LHCN-M2 (cell line): ENCODE data around the gene ZP1. TPM values are rescaled to one million over a fixed set of nuclear protein-coding genes. Genes with fewer than 3 reads are reported as not detected.
"Not testable (repeated sequence)": the region's sequence is repeated elsewhere in the genome, so short reads cannot be mapped to it uniquely, and the experiment has no call there.

Source experiments
- DNase-seq: peaks from one replicate; pipeline ENCODE4 v3.0.0-alpha.2; 2012; ENCODE audit warnings: low read depth
- total RNA-seq: library from RNA; depleted of rRNA; stranded (reverse); fragments of >200 nt; gene quantifications from 2 replicates; pipeline ENCODE4 v1.2.3, GENCODE V29; 2014

Gene ZP1
- total RNA-seq, 1 experiment from 2014 or later, result 0.57 TPM

DNA sequence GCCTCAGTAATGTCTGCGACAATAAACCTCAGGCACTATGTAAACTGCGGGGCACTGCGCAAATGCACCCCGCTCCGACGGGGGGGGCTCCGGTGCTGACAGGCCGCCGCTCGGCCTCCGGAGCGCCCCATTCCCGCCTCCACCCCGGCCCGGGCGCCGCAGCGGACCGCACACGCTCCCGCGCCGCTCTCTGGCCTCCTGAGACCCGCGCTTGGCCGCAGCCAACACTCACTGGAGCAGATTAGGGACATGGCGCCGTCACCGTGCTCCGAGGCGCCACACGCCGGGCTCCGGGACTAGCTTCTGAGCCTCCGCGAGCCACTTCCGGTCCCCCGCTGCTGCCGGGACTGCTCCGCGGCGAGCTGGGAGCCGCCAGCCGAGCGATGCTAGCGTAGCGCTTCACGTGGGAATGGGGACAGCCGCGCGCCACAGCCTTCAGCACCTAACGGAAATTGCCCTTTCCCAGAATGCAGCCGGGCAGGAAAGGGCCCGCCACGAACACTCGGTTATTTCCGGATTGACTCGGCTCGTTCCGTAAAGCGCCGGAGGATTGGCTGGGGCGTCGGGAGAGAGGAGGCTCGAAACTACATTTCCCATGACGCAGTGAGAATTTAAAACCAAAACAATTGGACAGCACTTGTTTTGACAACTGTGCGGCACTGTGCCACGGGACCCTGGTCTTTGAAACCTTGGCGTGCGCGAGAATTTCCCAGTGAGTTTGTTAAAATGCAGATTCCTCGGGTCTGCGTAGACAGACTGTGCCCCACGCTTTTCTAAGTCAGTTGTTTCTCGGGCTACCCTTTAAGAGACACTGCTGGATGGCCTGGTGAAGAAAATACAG, 39.0 kb downstream of the ZP1 start, which contains the start of gene PRPF19:
TSS of gene PRPF19 (minus strand) at position 454 of the 841 bp plus-strand sequence. CDS start at position 251, 203 bp downstream.
- DNase-seq, result peak; percentile 95

DNA sequence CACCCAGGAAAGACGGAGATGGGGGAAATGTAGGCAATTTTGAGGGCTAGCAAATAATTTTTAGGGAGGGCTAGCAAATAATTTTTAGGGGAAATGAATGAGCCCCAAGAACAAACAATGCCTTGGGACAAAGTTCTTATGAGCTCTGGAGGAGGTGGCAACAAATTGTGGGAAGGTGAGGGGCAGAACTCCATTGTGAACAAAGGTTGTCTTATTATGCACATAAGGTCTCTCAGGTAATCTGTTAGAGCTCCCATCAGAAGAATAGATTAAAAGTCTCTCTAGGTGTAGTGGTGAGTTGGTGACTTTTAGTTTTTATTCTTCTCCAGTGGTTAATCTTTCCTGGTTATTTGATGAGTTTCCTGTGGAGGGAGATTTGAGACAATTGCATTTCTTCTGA, 41.5 kb downstream of the ZP1 start:
- no peak for DNase-seq

DNA sequence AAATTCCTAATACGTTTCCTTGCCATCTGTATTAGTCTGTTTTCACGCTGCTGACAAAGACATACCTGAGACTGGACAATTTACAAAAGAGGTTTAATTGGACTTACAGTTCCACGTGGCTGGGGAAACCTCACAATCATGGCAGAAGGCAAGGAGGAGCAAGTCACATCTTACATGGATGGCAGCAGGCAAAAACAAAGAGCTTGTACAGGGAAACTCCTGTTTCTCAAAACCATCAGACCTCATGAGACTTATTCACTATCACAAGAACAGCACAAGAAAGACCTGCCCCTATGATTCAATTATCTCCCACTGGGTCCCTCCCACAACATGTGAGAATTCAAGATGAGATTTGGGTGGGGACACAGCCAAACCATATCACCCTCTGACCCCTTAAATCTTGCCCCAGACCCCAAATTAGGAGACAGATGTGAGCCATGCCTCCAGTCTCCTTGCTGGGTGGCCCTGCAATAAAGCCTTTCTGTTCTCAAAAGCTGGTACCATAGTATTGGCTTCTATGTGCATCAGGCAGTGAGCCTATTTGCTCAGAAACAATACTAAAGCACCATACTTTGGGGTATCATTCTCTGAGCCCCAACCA, 42.4 kb downstream of the ZP1 start:
- DNase-seq, result not testable (repeated sequence)

DNA sequence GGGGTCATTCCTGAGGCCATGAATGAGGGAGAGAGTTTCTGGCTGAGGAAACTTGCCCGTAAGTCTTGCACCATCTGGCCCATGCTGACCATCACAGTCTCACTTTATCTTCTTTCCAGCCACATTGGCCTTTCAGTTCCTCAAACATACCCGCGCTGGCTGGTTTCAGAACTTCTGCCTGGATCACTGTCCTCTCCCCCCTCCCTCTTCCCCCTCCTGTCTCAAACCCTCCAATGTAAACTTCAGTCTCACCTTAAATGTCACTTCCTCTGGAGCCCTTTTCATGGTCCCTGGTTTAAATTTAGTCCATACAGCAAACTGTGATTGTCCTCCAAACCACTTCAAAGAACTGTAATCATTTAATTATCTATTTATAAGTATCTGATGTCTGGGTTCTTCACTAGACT, 42.9 kb downstream of the ZP1 start:
- DNase-seq, result no peak

DNA sequence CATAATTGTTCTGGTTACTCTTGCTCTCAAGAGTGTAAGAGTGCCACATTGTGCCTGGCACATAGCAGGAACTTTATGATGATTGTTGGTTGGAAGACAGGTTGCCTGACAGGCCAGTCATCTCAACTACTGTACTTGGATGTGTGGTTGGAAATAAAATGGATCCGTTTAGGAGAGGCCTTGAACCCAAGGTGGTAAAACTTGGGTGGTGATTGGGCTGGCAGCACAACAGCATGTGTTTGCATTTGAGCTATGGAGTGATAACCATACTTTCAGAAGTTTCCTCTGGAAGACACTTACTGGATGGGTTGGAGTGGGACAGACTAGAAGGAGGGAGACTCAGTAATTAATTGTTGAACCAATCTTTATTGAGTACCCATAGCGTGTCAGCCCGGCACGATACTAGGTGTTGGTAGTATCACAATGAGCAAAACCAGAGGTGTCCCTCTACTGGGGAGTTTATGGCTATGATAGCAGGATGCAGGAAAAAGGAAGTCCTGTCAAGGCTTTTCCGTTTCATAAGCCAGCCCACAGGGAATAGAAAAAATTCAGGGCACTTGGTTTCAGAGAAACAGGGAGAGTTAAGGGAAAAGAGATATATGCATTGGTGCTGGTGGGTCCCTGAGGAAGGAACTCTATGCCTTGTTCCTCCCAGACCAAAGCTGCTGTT, 43.5 kb downstream of the ZP1 start:
- DNase-seq, result no peak

DNA sequence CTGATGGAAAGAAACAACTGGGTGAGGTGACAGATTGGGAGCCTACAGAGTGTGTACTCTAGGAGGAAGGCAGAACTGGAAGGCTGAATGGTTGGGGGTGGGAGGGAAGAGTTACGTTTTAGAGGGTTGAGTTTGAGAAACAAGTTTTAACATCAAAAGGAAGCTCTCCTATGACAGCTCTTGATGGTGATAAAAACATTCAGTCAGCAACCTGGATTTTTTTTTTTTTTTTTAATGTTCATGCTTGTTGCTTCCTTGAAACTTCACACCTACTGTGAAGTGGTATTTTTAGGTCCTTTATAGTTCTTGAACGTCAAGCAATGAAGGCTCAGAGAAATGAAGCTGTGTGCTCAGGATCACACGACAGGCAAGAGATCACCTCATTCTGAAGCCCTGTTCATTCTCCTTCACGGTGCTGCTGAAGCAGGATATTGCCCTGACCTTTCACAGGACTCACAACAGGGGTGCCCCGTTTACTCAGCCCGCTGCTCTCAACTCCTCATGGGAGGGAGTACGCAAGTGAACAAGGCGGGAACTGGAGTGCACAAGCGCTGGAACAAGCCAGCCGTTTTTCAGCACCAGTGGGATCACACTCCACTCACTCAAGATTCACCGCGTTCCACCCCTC, 45.0 kb downstream of the ZP1 start:
- DNase-seq, result no peak

DNA sequence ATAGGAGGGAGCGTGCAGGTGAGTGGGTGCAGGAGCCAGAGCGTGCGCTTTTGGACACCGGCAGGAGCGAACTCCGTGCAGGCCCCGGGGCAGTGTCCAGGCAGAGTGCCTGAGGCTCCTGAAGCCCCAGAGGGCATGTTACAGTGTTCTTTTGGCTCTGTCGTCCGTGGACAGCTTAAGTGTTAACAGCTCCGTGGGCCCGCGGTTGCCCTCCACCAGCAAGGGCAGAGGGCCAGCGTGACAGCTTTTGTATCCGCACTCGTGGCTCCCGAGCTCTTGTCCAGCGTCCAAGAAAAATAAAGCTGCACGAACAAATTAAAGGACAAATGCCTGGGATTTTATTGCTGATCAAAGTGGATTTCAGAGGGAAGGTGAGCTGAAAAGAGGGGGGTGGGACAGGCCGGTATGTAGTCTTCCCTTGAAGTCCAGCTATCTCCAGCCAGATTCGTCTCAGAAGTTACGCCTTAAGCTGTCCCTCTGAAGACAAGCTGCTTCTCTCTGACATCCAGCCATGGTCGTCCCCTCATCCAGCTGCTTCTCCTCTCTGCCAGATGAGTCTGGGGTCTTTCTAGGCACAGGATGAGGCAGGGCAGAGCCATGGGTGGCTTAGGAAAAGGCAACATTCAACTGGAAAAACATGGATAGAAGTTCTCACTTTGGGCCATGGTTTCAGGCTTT, 45.6 kb downstream of the ZP1 start:
- DNase-seq, result no peak

DNA sequence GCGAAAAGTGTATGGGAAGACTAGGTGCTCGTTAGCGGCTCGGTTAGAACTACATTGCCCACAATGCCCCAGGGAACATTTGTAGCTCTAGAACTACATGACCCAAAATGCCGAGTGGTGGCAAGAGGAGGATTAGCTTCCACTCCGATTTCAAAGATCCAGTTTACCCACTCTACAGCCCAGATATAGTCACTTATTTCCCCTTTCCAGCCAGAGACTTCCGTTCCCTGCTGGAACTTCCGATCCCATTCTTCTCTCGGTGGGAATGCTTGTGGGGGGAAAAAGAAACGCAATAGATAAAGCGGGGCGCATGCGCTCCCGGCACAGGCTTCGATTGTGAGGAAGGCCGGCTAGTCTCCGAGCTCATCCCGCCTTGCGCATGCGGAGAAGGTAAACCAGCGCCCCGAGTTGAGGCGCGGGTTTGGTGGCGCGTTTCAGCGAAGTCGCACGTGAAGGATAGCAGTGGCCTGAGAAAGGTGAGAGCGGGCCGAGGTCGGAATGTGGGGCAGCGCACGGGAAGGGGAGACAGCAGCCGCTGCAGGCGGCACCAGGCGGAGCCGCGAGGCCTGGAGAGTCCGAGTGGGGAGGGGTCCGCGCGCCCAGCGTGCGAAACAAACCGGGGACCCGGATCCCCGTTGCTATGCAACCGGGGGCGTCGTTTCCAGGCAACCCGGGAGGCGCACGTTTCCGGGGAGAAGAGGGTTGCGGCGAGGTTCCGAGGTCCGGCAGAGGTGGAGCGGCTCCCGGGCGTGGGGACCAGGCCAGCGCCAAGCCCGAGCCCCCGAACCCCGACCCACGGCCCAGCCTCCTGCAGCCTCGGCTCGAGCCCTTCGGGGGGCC, 46.7 kb downstream of the ZP1 start, which contains the start of gene TMEM109:
TSS of gene TMEM109 (plus strand) at position 366 of the 840 bp plus-strand sequence. CDS start 5,536 bp downstream, outside the sequence.
- DNase-seq, result peak; percentile 90

DNA sequence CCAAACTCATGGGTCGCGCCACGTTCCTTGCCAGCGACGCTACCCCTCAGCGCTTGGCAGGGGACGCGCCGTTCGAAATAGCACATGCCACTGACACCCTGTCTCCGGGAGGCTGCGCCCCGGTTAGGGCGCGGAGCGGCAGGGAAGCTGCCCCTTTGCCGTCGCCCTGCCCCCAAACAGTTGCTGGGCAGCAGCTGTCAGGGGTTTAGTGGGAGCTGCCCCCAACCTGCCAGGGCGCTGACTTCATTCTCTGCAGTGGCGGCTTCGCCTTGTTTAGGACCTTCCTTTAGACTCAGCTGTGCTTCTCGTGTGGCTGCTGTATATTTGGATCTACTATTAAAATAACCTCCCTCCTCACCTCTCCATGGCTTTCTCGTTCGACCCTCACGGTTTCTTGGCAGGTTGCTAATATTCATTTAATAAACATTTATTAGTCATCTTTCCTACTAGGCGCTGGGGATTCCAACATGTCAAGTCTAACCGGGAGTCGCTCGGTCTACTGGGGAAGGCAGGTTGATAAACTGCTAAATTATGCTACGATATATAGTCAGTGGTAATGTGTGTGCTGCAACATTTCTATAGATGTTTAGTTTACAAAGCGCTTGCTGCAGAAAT, 47.4 kb downstream of the ZP1 start:
- peak; percentile 80 for DNase-seq

DNA sequence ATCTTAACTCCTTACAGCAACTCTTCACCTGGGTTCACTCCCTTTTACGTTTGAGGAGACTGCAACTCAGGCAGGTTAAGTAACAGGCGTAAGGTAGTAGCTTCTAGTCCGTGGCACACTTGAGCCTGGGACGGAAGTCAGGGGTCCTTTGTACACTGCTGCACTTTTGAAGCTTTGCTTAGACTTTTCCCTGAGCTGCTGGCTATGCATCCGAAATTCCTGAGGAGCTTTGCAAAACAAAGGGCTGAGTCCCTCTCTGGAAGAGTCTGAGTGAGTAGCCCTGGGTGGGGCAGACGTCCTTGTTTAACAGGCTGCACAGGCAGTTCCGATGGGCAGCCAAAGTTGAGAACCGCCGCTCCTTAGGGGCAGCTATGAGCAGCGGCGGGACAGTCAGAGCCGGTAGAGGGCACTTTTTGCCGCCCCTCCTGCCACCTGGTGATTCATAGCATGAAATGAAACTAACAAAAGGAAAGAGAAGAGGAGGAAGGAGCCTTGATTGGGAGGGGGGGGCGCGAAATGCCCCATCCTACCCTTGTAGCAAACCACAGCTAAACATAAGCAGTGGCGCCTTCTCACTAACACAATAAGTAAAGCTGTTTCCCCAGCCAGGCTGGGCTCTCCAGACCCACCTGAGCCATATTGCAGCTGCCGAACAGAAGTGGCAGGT, 48.0 kb downstream of the ZP1 start:
- DNase-seq, result peak; percentile 72

DNA sequence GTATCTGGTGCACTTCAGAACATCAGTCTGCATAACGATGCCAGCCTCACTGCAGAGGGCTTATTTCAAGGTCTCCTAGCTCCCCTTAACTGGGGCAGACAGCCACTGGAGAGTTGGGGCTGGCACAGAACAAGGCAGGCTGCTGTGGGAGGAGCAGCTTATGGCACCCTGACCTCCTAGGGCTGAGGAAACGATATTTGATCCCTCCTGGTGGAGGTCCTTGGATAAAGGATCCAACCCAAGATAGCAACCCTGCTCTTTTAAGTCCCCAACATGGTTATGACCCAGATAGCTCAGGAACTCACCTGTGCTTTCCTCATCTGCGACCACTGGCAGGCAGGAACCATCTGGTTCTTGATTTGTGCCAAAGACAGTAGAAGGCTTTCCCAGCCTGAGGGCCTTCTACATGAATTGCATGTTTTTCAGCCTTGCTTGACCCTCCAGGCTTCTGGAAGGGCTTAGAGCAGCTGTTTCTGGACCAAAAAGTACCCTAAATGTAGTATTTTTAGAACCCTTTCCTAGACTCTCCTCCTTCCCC, 49.4 kb downstream of the ZP1 start:
- DNase-seq, result no peak

DNA sequence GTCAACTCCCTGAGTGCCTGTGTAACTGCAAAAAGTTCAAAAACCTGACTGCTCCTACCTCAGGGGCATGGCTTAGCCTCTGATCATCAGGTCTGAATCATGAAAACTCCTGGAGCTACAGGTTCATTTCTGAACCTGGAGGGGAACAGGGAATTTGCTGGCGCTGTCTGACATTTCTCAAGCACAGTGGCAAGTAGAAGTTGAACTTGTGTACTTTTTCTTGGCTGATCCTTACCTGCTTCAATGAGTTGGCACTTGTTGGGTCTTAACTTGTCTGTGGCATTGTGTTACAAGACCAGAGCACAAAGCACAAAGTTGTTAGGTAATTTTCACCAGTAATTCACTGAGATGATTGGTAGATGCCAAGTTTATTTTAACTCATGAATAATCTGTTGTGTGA, 49.9 kb downstream of the ZP1 start:
- DNase-seq, result no peak

DNA sequence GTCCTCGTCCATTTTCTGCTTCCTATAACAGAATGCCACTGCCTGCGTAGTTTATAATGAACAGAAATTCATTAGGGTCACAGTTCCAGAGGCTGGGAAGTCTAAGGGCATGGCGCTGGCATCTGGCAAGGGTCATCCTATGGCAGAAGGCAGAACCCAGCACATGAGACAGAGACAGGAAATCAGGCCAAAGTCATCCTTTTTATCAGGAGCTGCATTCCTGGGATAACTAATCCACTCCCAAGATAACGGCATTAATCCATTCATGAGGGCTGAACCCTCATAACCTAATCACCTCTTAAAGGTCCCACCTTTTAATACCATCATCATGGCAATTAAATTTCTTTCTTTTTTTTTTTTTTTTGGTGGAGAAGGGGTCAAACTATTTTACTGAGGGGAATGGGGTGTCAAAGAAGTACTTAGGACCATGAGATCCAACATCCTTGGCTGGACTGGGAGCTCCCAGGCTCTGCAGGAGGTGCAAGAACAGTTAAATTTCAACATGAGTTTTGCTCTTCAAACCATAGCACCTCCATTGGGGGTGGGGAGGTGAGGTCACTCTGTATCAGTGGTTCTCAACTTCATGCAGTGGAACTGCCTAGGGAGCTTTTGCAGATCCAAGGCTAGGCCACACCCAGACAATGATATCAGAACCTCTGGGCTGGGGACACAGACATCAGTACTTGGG, 51.1 kb downstream of the ZP1 start:
- DNase-seq, result no peak

DNA sequence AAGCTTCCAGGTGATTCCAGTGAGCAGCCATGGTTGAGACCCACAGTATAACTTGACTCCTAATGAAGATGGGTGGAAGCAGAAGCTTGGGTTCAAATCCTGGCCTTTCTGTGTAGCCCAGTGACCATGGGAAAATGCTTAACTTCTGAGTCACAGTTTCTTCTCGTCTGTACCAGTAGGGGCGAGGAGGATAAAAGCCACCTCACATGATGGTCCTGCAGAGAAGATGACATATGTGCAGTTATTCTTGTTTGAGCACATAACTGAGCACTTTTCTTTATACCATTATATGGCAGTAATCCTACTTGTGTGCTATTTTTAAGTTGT, 51.6 kb downstream of the ZP1 start:
- DNase-seq, result peak; percentile 56

DNA sequence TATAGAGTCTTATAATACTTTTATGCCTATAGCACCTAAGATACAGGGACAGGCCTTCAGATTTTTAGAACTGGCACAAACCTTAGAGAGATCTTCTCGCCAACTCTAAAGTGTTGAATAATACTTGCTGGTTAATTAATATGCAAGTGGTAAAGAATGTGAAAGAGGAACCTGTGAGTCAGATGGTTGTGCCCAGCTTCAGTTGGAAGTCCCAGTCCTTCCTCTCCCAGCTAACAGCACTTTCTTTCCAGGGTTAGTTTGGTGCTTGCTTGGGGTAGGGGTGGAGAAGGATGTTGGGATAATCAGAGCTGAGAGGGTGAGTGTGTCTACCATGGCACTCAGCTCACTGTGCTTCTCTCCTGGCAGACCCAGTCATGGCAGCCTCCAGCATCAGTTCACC, 52.0 kb downstream of the ZP1 start:
- no peak for DNase-seq

DNA sequence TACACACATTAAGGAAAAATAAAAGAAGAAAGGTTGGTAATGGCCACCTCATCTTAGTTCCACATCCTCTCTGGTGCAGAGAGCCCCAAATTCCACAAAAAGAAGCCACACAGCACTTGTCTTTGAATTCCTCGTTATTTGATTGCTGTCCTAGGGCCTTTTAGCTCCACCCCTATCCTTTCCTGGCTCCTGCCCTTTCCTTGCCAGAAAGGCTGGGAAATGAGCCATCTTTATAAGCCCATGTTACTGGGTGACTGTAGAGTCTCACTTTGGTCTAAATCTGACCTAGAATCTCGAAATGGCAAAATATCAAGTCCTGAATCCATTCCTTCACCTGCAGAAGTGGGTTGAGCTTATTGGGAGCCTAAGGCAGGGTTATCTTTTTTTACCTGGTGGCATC, 52.6 kb downstream of the ZP1 start:
- no peak for DNase-seq

DNA sequence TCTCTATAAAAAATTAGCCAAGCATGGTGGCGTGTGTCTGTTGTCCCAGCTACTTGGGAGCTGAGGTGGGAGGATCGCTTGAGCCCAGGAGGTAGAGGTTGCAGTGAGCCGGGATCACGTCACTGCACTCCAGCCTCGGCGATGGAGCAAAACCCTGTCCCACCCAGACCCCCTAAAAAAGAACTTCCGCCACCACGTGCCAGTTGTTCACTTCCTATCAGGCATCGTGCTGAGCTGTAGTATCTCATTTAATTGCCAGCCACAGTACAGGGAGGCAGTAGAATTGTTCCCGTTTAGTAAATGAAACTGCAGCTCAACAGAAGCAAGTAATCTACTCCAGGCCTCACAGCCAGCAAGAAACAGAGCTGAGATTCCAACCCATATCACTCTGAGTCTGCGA, 53.9 kb downstream of the ZP1 start:
- DNase-seq, result no peak

DNA sequence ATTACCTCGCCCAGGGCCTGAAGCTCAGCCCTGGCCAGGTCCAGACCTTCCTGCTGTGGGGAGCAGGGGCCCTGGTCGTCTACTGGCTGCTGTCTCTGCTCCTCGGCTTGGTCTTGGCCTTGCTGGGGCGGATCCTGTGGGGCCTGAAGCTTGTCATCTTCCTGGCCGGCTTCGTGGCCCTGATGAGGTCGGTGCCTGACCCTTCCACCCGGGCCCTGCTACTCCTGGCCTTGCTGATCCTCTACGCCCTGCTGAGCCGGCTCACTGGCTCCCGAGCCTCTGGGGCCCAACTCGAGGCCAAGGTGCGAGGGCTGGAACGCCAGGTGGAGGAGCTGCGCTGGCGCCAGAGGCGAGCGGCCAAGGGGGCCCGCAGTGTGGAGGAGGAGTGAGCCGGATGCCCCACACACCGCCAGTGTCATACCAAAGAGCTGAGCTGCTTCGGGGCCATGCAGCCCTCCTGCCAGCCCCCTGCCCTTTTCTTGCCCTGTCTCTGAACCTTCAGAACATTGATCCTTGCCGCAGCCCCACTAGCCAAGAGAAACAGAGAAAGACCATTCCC, 54.5 kb downstream of the ZP1 start:
- DNase-seq, result no peak
